ENCODE results near the gene OR7D4. TPM values are rescaled to one million over a fixed set of nuclear protein-coding genes. Genes with fewer than 3 reads are reported as not detected.

Gene OR7D4
- polyA plus RNA-seq, 1 donor (not counting 4 experiments of a cell fraction or from before 2014, with no cell fraction given): not detected

DNA sequence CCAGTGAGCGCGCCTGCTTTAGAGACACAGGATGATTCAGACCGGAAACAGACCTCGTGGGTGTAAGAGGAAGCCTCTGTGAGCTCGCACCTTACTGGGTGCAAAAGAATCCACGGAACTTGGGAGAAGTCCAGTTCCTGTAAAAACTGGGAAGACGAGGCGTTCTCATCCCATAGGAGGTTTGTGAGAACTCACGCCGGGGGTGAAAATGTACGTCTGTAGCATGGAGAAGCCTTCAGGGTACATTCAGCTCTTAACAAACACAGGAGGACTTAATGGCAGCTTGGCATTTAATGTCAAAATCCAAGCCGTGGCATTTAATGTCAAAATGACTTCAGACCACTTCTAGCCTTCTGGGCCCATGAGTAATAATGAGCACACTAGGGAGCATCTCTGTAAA is 58.0 kb downstream of the OR7D4 start:
- Histone ChIP-seq H3K27me3 (ENCODE audit: control insufficient read depth, extremely low read depth, insufficient read depth, low read length) (no peaks in the 10 kb centered on the region), H3K27ac (ENCODE audit: control insufficient read depth, insufficient read depth, low read length) (no peak overlapping the region), H3K79me2 (ENCODE audit: control insufficient read depth, insufficient read depth, low read length) (no peaks in the 10 kb centered on the region), H3K9me1 (ENCODE audit: control insufficient read depth, extremely low read depth, insufficient read depth, low read length) (no peaks in the 10 kb centered on the region), H3K9ac (ENCODE audit: control insufficient read depth, extremely low read depth, insufficient read depth, low read length) (no peak overlapping the region), H3K4me2 (ENCODE audit: control insufficient read depth, extremely low read depth, insufficient read depth, low read depth, low read length) (no peak overlapping the region), H4K20me1 (ENCODE audit: control insufficient read depth, extremely low read depth, insufficient read depth, low read length) (no peaks in the 10 kb centered on the region), H3K36me3 (ENCODE audit: control insufficient read depth in 2 of 2, extremely low read depth in 1 of 2, insufficient read depth in 2 of 2, low read length in 2 of 2) (peaks cover 39 to 50% of the 10 kb centered on the region in 2 experiments), H3K4me1 (ENCODE audit: control insufficient read depth, extremely low read depth, insufficient read depth, low read length) (no peaks in the 10 kb centered on the region), H3K4me3 (ENCODE audit: control insufficient read depth in 2 of 3, extremely low read depth in 1 of 3, insufficient read depth in 2 of 3, low read depth in 1 of 3, low read length in 3 of 3) (no peak overlapping the region), H2AFZ (ENCODE audit: control insufficient read depth, low read length) (no peak overlapping the region), H3K9me3 (ENCODE audit: control insufficient read depth, low read depth, low read length) (peaks cover 34% of the 10 kb centered on the region)
- dilution Hi-C loops (cut with MboI; ENCODE audit: extremely low pct_ligation_motif_present, low sequenced_read_pairs): no loop called here
- FAIRE-seq (no peak), DNase-seq (ENCODE audit: low read depth, low spot score) (no peak)
- no peak for TF ChIP-seq EZH2 (IDR thresholded peaks at IDR 0.05; ENCODE audit: low read length)
- TF ChIP-seq, protein P1, sequence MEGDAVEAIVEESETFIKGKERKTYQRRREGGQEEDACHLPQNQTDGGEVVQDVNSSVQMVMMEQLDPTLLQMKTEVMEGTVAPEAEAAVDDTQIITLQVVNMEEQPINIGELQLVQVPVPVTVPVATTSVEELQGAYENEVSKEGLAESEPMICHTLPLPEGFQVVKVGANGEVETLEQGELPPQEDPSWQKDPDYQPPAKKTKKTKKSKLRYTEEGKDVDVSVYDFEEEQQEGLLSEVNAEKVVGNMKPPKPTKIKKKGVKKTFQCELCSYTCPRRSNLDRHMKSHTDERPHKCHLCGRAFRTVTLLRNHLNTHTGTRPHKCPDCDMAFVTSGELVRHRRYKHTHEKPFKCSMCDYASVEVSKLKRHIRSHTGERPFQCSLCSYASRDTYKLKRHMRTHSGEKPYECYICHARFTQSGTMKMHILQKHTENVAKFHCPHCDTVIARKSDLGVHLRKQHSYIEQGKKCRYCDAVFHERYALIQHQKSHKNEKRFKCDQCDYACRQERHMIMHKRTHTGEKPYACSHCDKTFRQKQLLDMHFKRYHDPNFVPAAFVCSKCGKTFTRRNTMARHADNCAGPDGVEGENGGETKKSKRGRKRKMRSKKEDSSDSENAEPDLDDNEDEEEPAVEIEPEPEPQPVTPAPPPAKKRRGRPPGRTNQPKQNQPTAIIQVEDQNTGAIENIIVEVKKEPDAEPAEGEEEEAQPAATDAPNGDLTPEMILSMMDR (optimal IDR thresholded peaks at IDR 0.05 in 1 of 3, IDR thresholded peaks at IDR 0.05 in 1 of 3, conservative IDR thresholded peaks at IDR 0.05 in 1 of 3; ENCODE audit: extremely low read depth in 1 of 3, insufficient read depth in 2 of 3, low read length in 3 of 3): no peak

Other genes starting within 250 kb of the OR7D4 start
- 0.02 to 0.04 TPM (median 0.03 TPM) in 3 replicates for gene MUC16, start 209.2 kb downstream of the OR7D4 start, polyA plus RNA-seq
- gene OR1M1, start 132.5 kb downstream of the OR7D4 start, polyA plus RNA-seq: not detected in 3 replicates
- gene OR7G2, start 112.1 kb downstream of the OR7D4 start, polyA plus RNA-seq: not detected in 3 replicates
- gene OR7G1, start 103.8 kb downstream of the OR7D4 start, polyA plus RNA-seq: not detected in 3 replicates
- not detected in 3 replicates for gene OR7G3, start 92.6 kb downstream of the OR7D4 start, polyA plus RNA-seq
- 15.7 to 25.9 TPM (median 21.9 TPM) in 3 replicates for gene ZNF317, start 79.2 kb downstream of the OR7D4 start, polyA plus RNA-seq
- 0.03 TPM in 1 of 3 replicates, not detected in the others for gene OR7D2, start 40.6 kb downstream of the OR7D4 start, polyA plus RNA-seq
- gene OR7E24, start 31.3 kb upstream of the OR7D4 start, polyA plus RNA-seq: not detected in 3 replicates
- gene ZNF699, start 90.2 kb upstream of the OR7D4 start, polyA plus RNA-seq: 3.7 to 4.0 TPM (median 4.0 TPM) in 3 replicates
- gene ZNF559, start 104.6 kb upstream of the OR7D4 start, polyA plus RNA-seq: 6.4 to 13.1 TPM (median 12.8 TPM) in 3 replicates
- gene ZNF177, start 143.4 kb upstream of the OR7D4 start, polyA plus RNA-seq: 0.53 to 2.2 TPM (median 2.0 TPM) in 3 replicates
- gene ZNF266, start 216.0 kb upstream of the OR7D4 start, polyA plus RNA-seq: 5.2 to 7.7 TPM (median 7.2 TPM) in 3 replicates

Measured in keratinocyte (primary cell).